Testis (tissue), 2 donors: ENCODE measurements around the gene CBFB.

Experiments used
- CTCF ChIP-seq, 3 experiments: fragments of 450-650 bp in 2 of 3; fragments of 200-600 bp in 1 of 3; sonication (generic) in 1 of 3; IDR thresholded peaks; one replicate each; pipeline ENCODE4 v1.5.1; 2016 to 2019; ENCODE audit warnings: antibody characterized with exemption in 3 of 3, mild to moderate bottlenecking in 2 of 3, moderate library complexity in 1 of 3
- POLR2A ChIP-seq: fragments of 450-650 bp; IDR thresholded peaks from one replicate; pipeline ENCODE4 v1.6.1; 2017; ENCODE audit warnings: antibody characterized with exemption, mild to moderate bottlenecking, moderate library complexity

DNA sequence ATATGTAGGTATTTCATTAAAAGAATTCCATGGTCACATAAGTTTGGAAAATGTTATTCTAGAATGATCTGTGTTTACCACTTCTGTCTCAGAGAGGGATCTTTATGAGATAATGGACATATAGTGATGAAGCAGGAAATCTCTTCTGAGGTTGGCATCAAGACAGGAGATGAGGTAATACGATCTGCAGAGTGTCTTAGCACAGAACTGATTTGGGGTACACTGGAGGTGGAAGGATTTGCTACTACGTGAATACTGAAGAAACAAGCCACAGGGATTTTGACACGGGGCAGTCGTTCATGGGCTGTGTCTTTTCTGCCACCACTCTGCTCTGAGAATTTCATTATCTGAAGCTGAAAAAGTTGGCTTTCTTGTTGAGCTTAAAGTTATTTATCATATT lies 5.5 kb downstream of the CBFB start:
- TF ChIP-seq POLR2A (no peak), CTCF (IDR thresholded peaks at IDR 0.05) (no peak)
